Brain pericyte (primary cell): ENCODE measurements around the gene KRTAP9-7.

Source experiments
- DNase-seq: peaks from one replicate; pipeline ENCODE4 v3.0.0-alpha.2; 2012; ENCODE audit warnings: low read depth, low spot score

KRTAP9-7 gene

GRCh38 chr17:41271858-41272257 lies 3.6 kb upstream of the KRTAP9-7 start:
- DNase-seq, result no peak

GRCh38 chr17:41278176-41278955 lies 2.9 kb downstream of the KRTAP9-7 start:
- DNase-seq, result no peak

- no peak for DNase-seq
Measured at GRCh38 chr17:41284043-41284442, 8.5 kb downstream of the KRTAP9-7 start.

- no peak for DNase-seq
Measured at GRCh38 chr17:41284546-41284945, 9.0 kb downstream of the KRTAP9-7 start.

GRCh38 chr17:41287050-41287449 lies 11.6 kb downstream of the KRTAP9-7 start:
- no peak for DNase-seq

GRCh38 chr17:41294016-41294415 lies 18.5 kb downstream of the KRTAP9-7 start:
- no peak for DNase-seq

- no peak for DNase-seq
Measured at GRCh38 chr17:41296846-41297245, 21.3 kb downstream of the KRTAP9-7 start.

GRCh38 chr17:41298458-41299135 lies 23.1 kb downstream of the KRTAP9-7 start:
- no peak for DNase-seq

- no peak for DNase-seq
Measured at GRCh38 chr17:41301204-41301790, 25.8 kb downstream of the KRTAP9-7 start.

- no peak for DNase-seq
Measured at GRCh38 chr17:41301916-41302901, 26.7 kb downstream of the KRTAP9-7 start, which contains the start of gene KRTAP29-1. TSS of gene KRTAP29-1 (minus strand) at chr17:41302851. CDS start at chr17:41302851, 0 bp downstream.

- DNase-seq, result no peak
Measured at GRCh38 chr17:41302981-41303380, 27.5 kb downstream of the KRTAP9-7 start.

GRCh38 chr17:41304091-41304490 lies 28.6 kb downstream of the KRTAP9-7 start:
- DNase-seq, result no peak

- peak; percentile 49 for DNase-seq
Measured at GRCh38 chr17:41307647-41308046, 32.1 kb downstream of the KRTAP9-7 start.

- DNase-seq, result no peak
Measured at GRCh38 chr17:41308251-41308917, 32.9 kb downstream of the KRTAP9-7 start.

- no peak for DNase-seq
Measured at GRCh38 chr17:41308918-41309359, 33.4 kb downstream of the KRTAP9-7 start, which contains the start of gene KRTAP16-1. TSS of gene KRTAP16-1 (minus strand) at chr17:41309309. CDS start at chr17:41309253, 56 bp downstream.

GRCh38 chr17:41311111-41311510 lies 35.6 kb downstream of the KRTAP9-7 start:
- no peak for DNase-seq

GRCh38 chr17:41315204-41315794 lies 39.8 kb downstream of the KRTAP9-7 start, which contains the start of gene KRTAP17-1:
TSS of gene KRTAP17-1 (minus strand) at chr17:41315710. CDS start at chr17:41315650, 60 bp downstream.
- no peak for DNase-seq

- no peak for DNase-seq
Measured at GRCh38 chr17:41315814-41316445, 40.4 kb downstream of the KRTAP9-7 start.

GRCh38 chr17:41318231-41318630 lies 42.7 kb downstream of the KRTAP9-7 start:
- DNase-seq, result no peak
